IMR-90 (cell line): ENCODE measurements around the gene LHX5. TPM values are rescaled to one million over a fixed set of nuclear protein-coding genes. Genes with fewer than 3 reads are reported as not detected.

Experiments
- ATAC-seq: fragments of 200-7000 bp; cut with Tn5 transposase; 2 replicates; pipeline ENCODE4 v1.9.1; 2020; ENCODE audit warnings: low read depth, mild to moderate bottlenecking, moderate library complexity
- BruUV-seq: library from RNA; stranded (reverse); fragments of 400-500 nt; replicated peaks from 2 replicates; lab custom pipeline; 2021; lab: Mats Ljungman, UMichigan
- CTCF ChIA-PET: fragments of 300-600 bp; formaldehyde crosslinking; extraction: SDS; loops from one replicate; lab custom pipeline; 2021; ENCODE audit warnings: antibody characterized with exemption; lab: Yijun Ruan, JAX
- POLR2A ChIA-PET: fragments of 300-600 bp; sonication (Branson Sonifier 250); formaldehyde crosslinking; loops from one replicate; lab custom pipeline; 2022; ENCODE audit warnings: antibody characterized with exemption; ENCODE audit not compliant: unreplicated experiment; lab: Charles Lee
- DNase-seq: peaks from one replicate; pipeline ENCODE4 v3.0.0; 2013
- H2AFZ ChIP-seq: replicated peaks from 2 replicates; pipeline ENCODE3; 2013; ENCODE audit warnings: low read length, mild to moderate bottlenecking; ENCODE audit not compliant: poor library complexity
- H2AK5ac ChIP-seq: 2 replicates; pipeline ENCODE4 v1.6.1; 2013; ENCODE audit warnings: low read depth, low read length, inconsistent platforms
- H2AK9ac ChIP-seq: replicated peaks from 2 replicates; pipeline ENCODE3; 2013; ENCODE audit warnings: mild to moderate bottlenecking, low read depth, low read length, moderate library complexity; ENCODE audit not compliant: poor library complexity
- H2BK120ac ChIP-seq: 2 replicates; pipeline ENCODE4 v1.6.1; 2013; ENCODE audit warnings: low read depth, low read length, inconsistent platforms
- H2BK15ac ChIP-seq: 3 replicates; pipeline ENCODE4 v1.6.1; 2013; ENCODE audit warnings: low read depth, low read length, inconsistent platforms
- H2BK20ac ChIP-seq: 2 replicates; pipeline ENCODE4 v1.6.1; 2013; ENCODE audit warnings: low read depth, mild to moderate bottlenecking, inconsistent platforms, low read length, moderate library complexity
- H2BK5ac ChIP-seq: 2 replicates; pipeline ENCODE4 v1.6.1; 2013; ENCODE audit warnings: mild to moderate bottlenecking, low read depth, low read length, inconsistent platforms; ENCODE audit not compliant: poor library complexity, severe bottlenecking
- H3K14ac ChIP-seq: replicated peaks from 2 replicates; pipeline ENCODE4 v1.6.1; 2013; ENCODE audit warnings: low read depth, low read length, inconsistent platforms
- H3K18ac ChIP-seq: 2 replicates; pipeline ENCODE4 v1.6.1; 2013; ENCODE audit warnings: low read depth, low read length, control low read depth
- H3K23ac ChIP-seq: 2 replicates; pipeline ENCODE4 v1.6.1; 2013; ENCODE audit warnings: low read depth, low read length, inconsistent platforms
- H3K27ac ChIP-seq: 2 replicates; pipeline ENCODE4 v1.5.1; 2013; ENCODE audit warnings: mild to moderate bottlenecking, control low read depth, low read length; ENCODE audit not compliant: insufficient read depth
- H3K27me3 ChIP-seq: 2 replicates; pipeline ENCODE4 v1.6.1; 2013; ENCODE audit warnings: low read length; ENCODE audit not compliant: control insufficient read depth, insufficient read depth
- H3K36me3 ChIP-seq: 2 replicates; pipeline ENCODE4 v1.6.1; 2013; ENCODE audit warnings: low read length, mixed read lengths; ENCODE audit not compliant: control insufficient read depth, insufficient read depth
- H3K4ac ChIP-seq: 2 replicates; pipeline ENCODE4 v1.6.1; 2013; ENCODE audit warnings: low read depth, low read length, inconsistent platforms
- H3K4me1 ChIP-seq: 2 replicates; pipeline ENCODE4 v1.6.1; 2013; ENCODE audit warnings: low read length, mixed read lengths; ENCODE audit not compliant: control insufficient read depth, insufficient read depth
- H3K4me2 ChIP-seq: 2 replicates; pipeline ENCODE4 v1.6.1; 2013; ENCODE audit warnings: low read depth, mild to moderate bottlenecking, control low read depth, low read length, moderate library complexity
- H3K4me3 ChIP-seq: 2 replicates; pipeline ENCODE4 v1.5.1; 2013; ENCODE audit warnings: low read depth, mild to moderate bottlenecking, control low read depth, low read length, moderate library complexity; ENCODE audit not compliant: insufficient read depth
- H3K56ac ChIP-seq: 2 replicates; pipeline ENCODE4 v1.6.1; 2013; ENCODE audit warnings: low read length, inconsistent platforms; ENCODE audit not compliant: insufficient read depth; ENCODE audit errors: extremely low read depth
- H3K79me1 ChIP-seq, 2 experiments: 2 replicates each; pipeline ENCODE4 v1.6.1; 2013; ENCODE audit warnings: low read length in 2 of 2, inconsistent platforms in 1 of 2, low read depth in 1 of 2
- H3K9ac ChIP-seq: 2 replicates; pipeline ENCODE4 v1.6.1; 2013; ENCODE audit warnings: low read depth, low read length, control low read depth
- H3K9me1 ChIP-seq: 2 replicates; pipeline ENCODE4 v1.6.1; 2013; ENCODE audit warnings: low read length, inconsistent platforms; ENCODE audit not compliant: insufficient read depth
- H3K9me3 ChIP-seq: 2 replicates; pipeline ENCODE4 v1.6.1; 2013; ENCODE audit warnings: low read length; ENCODE audit not compliant: control insufficient read depth, insufficient read depth
- H4K20me1 ChIP-seq: 2 replicates; pipeline ENCODE4 v1.6.1; 2013; ENCODE audit warnings: low read length, inconsistent platforms; ENCODE audit not compliant: insufficient read depth
- H4K5ac ChIP-seq: 2 replicates; pipeline ENCODE4 v1.6.1; 2013; ENCODE audit warnings: mild to moderate bottlenecking, low read depth, low read length, control low read depth
- H4K8ac ChIP-seq, 2 experiments: 2 replicates each; pipeline ENCODE4 v1.6.1; 2013; ENCODE audit warnings: low read depth in 2 of 2, low read length in 2 of 2, control low read depth in 1 of 2, inconsistent platforms in 1 of 2
- H4K91ac ChIP-seq: 2 replicates; pipeline ENCODE4 v1.6.1; 2013; ENCODE audit warnings: low read depth, low read length, inconsistent platforms; ENCODE audit not compliant: insufficient read depth
- BHLHE40 ChIP-seq: fragments of 150-350 bp; IDR thresholded peaks from 2 replicates; pipeline ENCODE4 v1.6.1; 2016; ENCODE audit warnings: mild to moderate bottlenecking, low read depth, low read length
- FOS ChIP-seq: fragments of 150-350 bp; IDR thresholded peaks from 2 replicates; pipeline ENCODE4 v1.6.1; 2016; ENCODE audit warnings: low read depth, low read length
- MAFK ChIP-seq: IDR thresholded peaks from 2 replicates; pipeline ENCODE4 v1.6.1; 2012; ENCODE audit warnings: low read depth, low read length, improper control_type of control experiment
- MAZ ChIP-seq: IDR thresholded peaks from 2 replicates; pipeline ENCODE4 v1.6.1; 2012; ENCODE audit warnings: low read depth, mild to moderate bottlenecking, low read length, improper control_type of control experiment, moderate library complexity, borderline replicate concordance
- POLR2A ChIP-seq: IDR thresholded peaks from 2 replicates; pipeline ENCODE4 v1.6.1; 2012; ENCODE audit warnings: mild to moderate bottlenecking, low read depth, low read length
- RAD21 ChIP-seq: IDR thresholded peaks from 2 replicates; pipeline ENCODE4 v1.6.1; 2012; ENCODE audit warnings: low read length, improper control_type of control experiment
- RCOR1 ChIP-seq: IDR thresholded peaks from 2 replicates; pipeline ENCODE4 v1.6.1; 2012; ENCODE audit warnings: mild to moderate bottlenecking, low read length, improper control_type of control experiment; ENCODE audit not compliant: insufficient replicate concordance
- RFX5 ChIP-seq: IDR thresholded peaks from 2 replicates; pipeline ENCODE4 v1.8.0; 2012; ENCODE audit warnings: low read depth, mild to moderate bottlenecking, low read length, moderate library complexity
- dilution Hi-C: fragments of 300-500 bp; cut with HindIII; formaldehyde crosslinking; loops from one replicate; pipeline ENCODE4 v1.14.3; 2018; ENCODE audit warnings: low sequenced_read_pairs; ENCODE audit not compliant: unreplicated experiment
- in situ Hi-C: fragments of 300-500 bp; cut with MboI; formaldehyde crosslinking; loops from 3 replicates; pipeline ENCODE4 v1.14.3; 2019; ENCODE audit warnings: low sequenced_read_pairs, inconsistent platforms, mixed read lengths
- intact Hi-C: fragments of 100-400 bp; cut with micrococcal nuclease; formaldehyde crosslinking; loops from 2 replicates; pipeline ENCODE4 v1.10.0; 2022
- polyA plus RNA-seq, 3 experiments: library from polyadenylated mRNA; depleted of rRNA; stranded (reverse); fragments of >200 nt; gene quantifications; 2 replicates each; pipeline ENCODE4 v1.2.3, GENCODE V29; 2012; ENCODE audit warnings: low replicate concordance in 1 of 3
- total RNA-seq: library from RNA; depleted of rRNA; stranded (reverse); fragments of >200 nt; gene quantifications from 2 replicates; pipeline ENCODE4 v1.2.3, GENCODE V29; 2012
- TF ChIP-seq, protein P1 (sequence below): fragments of 150-350 bp; IDR thresholded peaks from 2 replicates; pipeline ENCODE4 v1.6.1; 2016; ENCODE audit warnings: low read depth, mild to moderate bottlenecking, low read length, moderate library complexity, borderline replicate concordance
- TF ChIP-seq, protein P2 (sequence below): fragments of 150-350 bp; IDR thresholded peaks from 2 replicates; pipeline ENCODE4 v1.6.1; 2017; ENCODE audit warnings: mild to moderate bottlenecking, antibody characterized with exemption, low read length, low read depth

Gene LHX5
- total and polyA plus RNA-seq, 2 of the 4 experiments (the other 2 are of a cell fraction), result not detected

DNA sequence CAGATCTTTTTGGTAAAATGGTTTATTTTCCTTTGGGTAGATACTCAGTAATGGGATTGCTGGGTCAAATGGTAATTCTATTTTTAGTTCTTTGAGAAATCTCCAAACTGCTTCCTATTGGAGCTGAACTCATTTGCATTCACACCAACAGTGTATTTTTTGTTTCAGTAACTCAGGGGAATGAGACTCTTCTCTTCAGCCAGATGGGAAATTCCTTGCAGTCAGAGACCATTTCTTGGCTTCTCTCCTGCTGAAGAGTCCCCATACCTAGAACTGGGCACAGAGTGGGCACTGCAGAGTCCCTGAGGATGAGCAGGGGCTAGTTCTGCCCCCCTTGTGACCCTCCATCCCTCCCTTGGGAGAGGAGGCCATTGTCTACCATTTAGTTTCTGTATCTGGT lies 38.7 kb downstream of the LHX5 start:
- POLR2A ChIA-PET, result no interaction called here
- intact Hi-C loops, result no loop called here
- dilution Hi-C loops, result no loop called here

More for the DNA sequence above, 38.7 kb downstream of the LHX5 start:
- ATAC-seq (no peak), DNase-seq (no peak)
- H3K4ac ChIP-seq, result no peak overlapping the region
- in situ Hi-C loops, result no loop called here
- TF ChIP-seq, protein P1, sequence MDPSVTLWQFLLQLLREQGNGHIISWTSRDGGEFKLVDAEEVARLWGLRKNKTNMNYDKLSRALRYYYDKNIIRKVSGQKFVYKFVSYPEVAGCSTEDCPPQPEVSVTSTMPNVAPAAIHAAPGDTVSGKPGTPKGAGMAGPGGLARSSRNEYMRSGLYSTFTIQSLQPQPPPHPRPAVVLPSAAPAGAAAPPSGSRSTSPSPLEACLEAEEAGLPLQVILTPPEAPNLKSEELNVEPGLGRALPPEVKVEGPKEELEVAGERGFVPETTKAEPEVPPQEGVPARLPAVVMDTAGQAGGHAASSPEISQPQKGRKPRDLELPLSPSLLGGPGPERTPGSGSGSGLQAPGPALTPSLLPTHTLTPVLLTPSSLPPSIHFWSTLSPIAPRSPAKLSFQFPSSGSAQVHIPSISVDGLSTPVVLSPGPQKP, result no peak
- TF ChIP-seq FOS (no peak), MAZ (no peak), RAD21 (no peak), POLR2A (no peak), RFX5 (no peak), BHLHE40 (no peak), MAFK (no peak), RCOR1 (no peak)
- TF ChIP-seq, protein P2, sequence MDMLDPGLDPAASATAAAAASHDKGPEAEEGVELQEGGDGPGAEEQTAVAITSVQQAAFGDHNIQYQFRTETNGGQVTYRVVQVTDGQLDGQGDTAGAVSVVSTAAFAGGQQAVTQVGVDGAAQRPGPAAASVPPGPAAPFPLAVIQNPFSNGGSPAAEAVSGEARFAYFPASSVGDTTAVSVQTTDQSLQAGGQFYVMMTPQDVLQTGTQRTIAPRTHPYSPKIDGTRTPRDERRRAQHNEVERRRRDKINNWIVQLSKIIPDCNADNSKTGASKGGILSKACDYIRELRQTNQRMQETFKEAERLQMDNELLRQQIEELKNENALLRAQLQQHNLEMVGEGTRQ, result no peak
- no peak overlapping the region for H3K9ac ChIP-seq
- no peak overlapping the region for H2BK120ac ChIP-seq
- no peak overlapping the region for H2BK20ac ChIP-seq
- no peak overlapping the region for H2BK15ac ChIP-seq
- peaks cover 3% of the 10 kb centered on the region; the same call in 1 of the 2 replicates for H3K9me3 ChIP-seq
- H3K23ac ChIP-seq, result no peak overlapping the region
- CTCF ChIA-PET, result no interaction called here
- H4K5ac ChIP-seq, result no peak overlapping the region
- H3K14ac ChIP-seq, result no peak overlapping the region
- no peak overlapping the region for H3K4me3 ChIP-seq
- no peak overlapping the region for H3K4me2 ChIP-seq
- H3K27me3 ChIP-seq, result no peaks in the 10 kb centered on the region
- no peak overlapping the region for H3K56ac ChIP-seq
- no TSS peak for BruUV-seq
- no peaks in the 10 kb centered on the region for H3K9me1 ChIP-seq
- H3K79me1 ChIP-seq, result no peaks in the 10 kb centered on the region
- no peaks in the 10 kb centered on the region for H3K4me1 ChIP-seq
- H3K36me3 ChIP-seq, result no peaks in the 10 kb centered on the region
- no peak overlapping the region for H2AK5ac ChIP-seq
- H2AFZ ChIP-seq, result no peak overlapping the region
- no peak overlapping the region for H4K91ac ChIP-seq
- no peak overlapping the region for H3K27ac ChIP-seq
- H2AK9ac ChIP-seq, result no peak overlapping the region
- no peak overlapping the region for H3K18ac ChIP-seq
- H2BK5ac ChIP-seq, result no peak overlapping the region
- no peak overlapping the region for H4K8ac ChIP-seq
- H4K20me1 ChIP-seq, result no peaks in the 10 kb centered on the region
